ENCODE results near the gene MRPL49. TPM values are rescaled to one million over a fixed set of nuclear protein-coding genes. Genes with fewer than 3 reads are reported as not detected.

The MRPL49 gene
- polyA plus RNA-seq, 1 experiment = 68.5 TPM

GRCh38 chr11:65107751-65108468 is 14.2 kb upstream of the MRPL49 start:
- H3K27me3 ChIP-seq (ENCODE audit: control insufficient read depth, insufficient read depth, low read length) = no peaks in the 10 kb centered on the region
- no peak for DNase-seq (ENCODE audit: low read depth)
- TF ChIP-seq, protein P1, sequence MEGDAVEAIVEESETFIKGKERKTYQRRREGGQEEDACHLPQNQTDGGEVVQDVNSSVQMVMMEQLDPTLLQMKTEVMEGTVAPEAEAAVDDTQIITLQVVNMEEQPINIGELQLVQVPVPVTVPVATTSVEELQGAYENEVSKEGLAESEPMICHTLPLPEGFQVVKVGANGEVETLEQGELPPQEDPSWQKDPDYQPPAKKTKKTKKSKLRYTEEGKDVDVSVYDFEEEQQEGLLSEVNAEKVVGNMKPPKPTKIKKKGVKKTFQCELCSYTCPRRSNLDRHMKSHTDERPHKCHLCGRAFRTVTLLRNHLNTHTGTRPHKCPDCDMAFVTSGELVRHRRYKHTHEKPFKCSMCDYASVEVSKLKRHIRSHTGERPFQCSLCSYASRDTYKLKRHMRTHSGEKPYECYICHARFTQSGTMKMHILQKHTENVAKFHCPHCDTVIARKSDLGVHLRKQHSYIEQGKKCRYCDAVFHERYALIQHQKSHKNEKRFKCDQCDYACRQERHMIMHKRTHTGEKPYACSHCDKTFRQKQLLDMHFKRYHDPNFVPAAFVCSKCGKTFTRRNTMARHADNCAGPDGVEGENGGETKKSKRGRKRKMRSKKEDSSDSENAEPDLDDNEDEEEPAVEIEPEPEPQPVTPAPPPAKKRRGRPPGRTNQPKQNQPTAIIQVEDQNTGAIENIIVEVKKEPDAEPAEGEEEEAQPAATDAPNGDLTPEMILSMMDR (IDR thresholded peaks at IDR 0.05; ENCODE audit: insufficient read depth, low read depth, low read length) = no peak
- CTCF ChIA-PET = interaction anchor here (1.5 to 7.2 kb wide), 4 partner anchors 10 to 93 kb away, joined by 3 to 152 read pairs (median 14); partner anchors contain the start of genes ARL2, FAU, MRPL49 and VPS51
- POLR2A ChIA-PET = no interaction called here
- H3K36me3 ChIP-seq (ENCODE audit: control insufficient read depth, insufficient read depth, low read length) = peaks cover 7% of the 10 kb centered on the region; the same call in 1 of the 2 replicates
- no peak overlapping the region for H3K4me3 ChIP-seq (ENCODE audit: low read depth, low read length)

DNA sequence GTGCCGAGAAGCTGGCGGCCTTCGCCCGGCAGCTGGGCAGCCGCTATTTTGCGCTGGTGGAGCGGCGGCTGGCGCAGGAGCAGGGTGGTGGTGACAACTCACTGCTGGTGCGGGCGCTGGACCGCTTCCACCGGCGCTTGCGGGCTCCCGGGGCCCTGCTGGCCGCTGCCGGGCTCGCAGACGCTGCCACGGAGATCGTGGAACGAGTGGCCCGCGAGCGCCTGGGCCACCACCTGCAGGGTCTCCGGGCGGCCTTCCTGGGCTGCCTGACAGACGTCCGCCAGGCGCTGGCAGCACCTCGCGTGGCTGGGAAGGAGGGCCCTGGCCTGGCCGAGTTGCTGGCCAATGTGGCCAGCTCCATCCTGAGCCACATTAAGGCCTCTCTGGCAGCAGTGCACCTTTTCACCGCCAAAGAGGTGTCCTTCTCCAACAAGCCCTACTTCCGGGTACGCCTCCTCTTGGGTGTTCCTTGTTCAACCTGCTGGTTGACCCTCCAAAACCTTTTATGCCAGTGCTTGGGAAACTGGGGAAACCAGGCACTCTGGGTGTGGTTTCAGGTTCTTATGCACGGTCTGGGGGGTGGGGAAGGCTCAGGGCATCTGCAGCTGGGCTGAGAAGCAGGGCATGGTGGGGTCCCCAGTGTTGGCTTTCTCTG is 13.5 kb upstream of the MRPL49 start:
- CTCF ChIA-PET = interaction anchor here (0.7 to 7.2 kb wide), 7 partner anchors 10 to 261 kb away, joined by 3 to 152 read pairs (median 11); partner anchors contain the start of genes ARL2, FAU, MRPL49 and VPS51
- DNase-seq (ENCODE audit: low read depth) = no peak
- TF ChIP-seq, protein P1 (IDR thresholded peaks at IDR 0.05; ENCODE audit: insufficient read depth, low read depth, low read length) = no peak
- Histone ChIP-seq H3K27me3 (ENCODE audit: control insufficient read depth, insufficient read depth, low read length) (no peaks in the 10 kb centered on the region), H3K4me3 (ENCODE audit: low read depth, low read length) (no peak overlapping the region), H3K36me3 (ENCODE audit: control insufficient read depth, insufficient read depth, low read length) (peaks cover 7% of the 10 kb centered on the region; the same call in 1 of the 2 replicates)
- POLR2A ChIA-PET = no interaction called here

GRCh38 chr11:65109231-65110198 is 12.6 kb upstream of the MRPL49 start:
- ChIA-PET CTCF (interaction anchor here (0.6 to 7.2 kb wide), 23 partner anchors 7 to 299 kb away, joined by 3 to 152 read pairs (median 5); partner anchors contain the start of genes ARL2, BATF2, CAPN1 and EHD1), POLR2A (no interaction called here)
- H3K36me3 ChIP-seq (ENCODE audit: control insufficient read depth, insufficient read depth, low read length) = peaks cover 7% of the 10 kb centered on the region; the same call in 1 of the 2 replicates
- H3K4me3 ChIP-seq (ENCODE audit: low read depth, low read length) = no peak overlapping the region
- TF ChIP-seq, protein P1 (IDR thresholded peaks at IDR 0.05; ENCODE audit: insufficient read depth, low read depth, low read length) = no peak
- no peak for DNase-seq (ENCODE audit: low read depth)
- H3K27me3 ChIP-seq (ENCODE audit: control insufficient read depth, insufficient read depth, low read length) = no peaks in the 10 kb centered on the region

- CTCF ChIA-PET = interaction anchor here (0.6 to 7.2 kb wide), 28 partner anchors 8 to 934 kb away, joined by 3 to 152 read pairs (median 4); partner anchors contain the start of genes ARL2, BATF2, CAPN1 and EHD1
- Histone ChIP-seq H3K4me3 (ENCODE audit: low read depth, low read length) (no peak overlapping the region), H3K27me3 (ENCODE audit: control insufficient read depth, insufficient read depth, low read length) (no peaks in the 10 kb centered on the region), H3K36me3 (ENCODE audit: control insufficient read depth, insufficient read depth, low read length) (peaks cover 8% of the 10 kb centered on the region; the same call in 1 of the 2 replicates)
- POLR2A ChIA-PET = no interaction called here
- no peak for DNase-seq (ENCODE audit: low read depth)
- TF ChIP-seq, protein P1 (IDR thresholded peaks at IDR 0.05; ENCODE audit: insufficient read depth, low read depth, low read length) = peak; percentile 99
Measured at GRCh38 chr11:65110354-65110861, 11.7 kb upstream of the MRPL49 start.
